A204.1 (cell line): ENCODE data around the gene SPATS1.
A peak's percentile ranks its signal among the peaks of the same experiment; 100 is the strongest.
"Not testable (repeated sequence)": the region's sequence is repeated elsewhere in the genome, so short reads cannot be mapped to it uniquely, and the experiment has no call there.

Source experiments
- FAIRE-seq: peaks from 2 replicates; lab custom pipeline; 2012; peaks lifted over from hg19 to GRCh38; lab: Jason Lieb, UNC

SPATS1 gene

DNA sequence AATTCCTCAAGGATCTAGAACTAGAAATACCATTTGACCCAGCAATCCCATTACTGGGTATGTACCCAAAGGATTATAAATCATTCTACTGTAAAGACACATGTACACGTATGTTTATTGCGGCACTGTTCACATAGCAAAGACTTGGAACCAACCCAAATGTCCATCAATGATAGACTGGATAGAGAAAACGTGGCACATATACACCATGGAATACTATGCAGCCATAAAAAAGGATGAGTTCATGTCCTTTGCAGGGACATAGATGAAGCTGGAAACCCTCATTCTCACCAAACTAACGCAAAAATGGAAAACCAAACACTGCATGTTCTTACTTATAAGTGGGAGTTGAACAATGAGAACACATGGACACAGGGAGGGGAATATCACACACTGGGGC, 4.4 kb downstream of the SPATS1 start:
- not testable (repeated sequence) for FAIRE-seq

- no peak for FAIRE-seq
Measured at GRCh38 chr6:44349904-44350649, 7.6 kb downstream of the SPATS1 start.

DNA sequence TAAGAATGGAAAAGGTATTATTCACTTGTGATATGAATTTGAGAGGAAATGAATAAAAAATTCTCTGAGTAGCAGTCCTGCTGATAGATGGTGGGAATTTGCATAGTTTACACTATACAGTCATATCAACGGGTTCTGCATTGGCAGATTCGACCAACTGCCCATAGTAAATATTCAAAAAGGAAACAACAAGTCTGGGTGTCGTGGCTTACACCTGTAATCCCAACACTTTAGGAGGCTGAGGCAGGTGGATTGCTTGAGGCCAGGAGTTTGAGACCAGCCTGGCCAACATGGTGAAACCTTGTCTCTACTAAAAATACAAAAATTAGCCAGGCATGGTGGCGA, 8.2 kb downstream of the SPATS1 start:
- not testable (repeated sequence) for FAIRE-seq

- no peak for FAIRE-seq
Measured at GRCh38 chr6:44352259-44352658, 9.8 kb downstream of the SPATS1 start.

DNA sequence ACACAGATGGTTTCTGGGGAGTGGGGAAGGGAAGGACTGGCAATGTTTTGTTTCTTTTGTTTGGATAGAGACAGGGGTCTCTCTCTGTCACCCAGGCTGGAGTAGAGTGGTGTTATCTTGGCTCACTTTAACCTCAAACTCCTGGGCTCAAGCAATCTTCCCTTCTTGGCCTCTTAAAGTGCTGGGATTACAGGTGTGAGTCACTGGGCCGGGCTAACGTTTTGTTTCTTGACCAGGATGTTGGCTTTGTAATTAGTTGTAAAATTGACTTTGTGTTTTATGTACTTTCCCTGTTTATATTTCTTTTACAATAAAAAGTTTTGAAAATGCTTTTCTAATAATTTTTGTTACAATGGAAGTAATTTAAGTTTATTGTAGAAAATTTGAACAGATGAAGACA, 10.9 kb downstream of the SPATS1 start:
- FAIRE-seq, result no peak

GRCh38 chr6:44355640-44356039, 13.2 kb downstream of the SPATS1 start:
- no peak for FAIRE-seq

DNA sequence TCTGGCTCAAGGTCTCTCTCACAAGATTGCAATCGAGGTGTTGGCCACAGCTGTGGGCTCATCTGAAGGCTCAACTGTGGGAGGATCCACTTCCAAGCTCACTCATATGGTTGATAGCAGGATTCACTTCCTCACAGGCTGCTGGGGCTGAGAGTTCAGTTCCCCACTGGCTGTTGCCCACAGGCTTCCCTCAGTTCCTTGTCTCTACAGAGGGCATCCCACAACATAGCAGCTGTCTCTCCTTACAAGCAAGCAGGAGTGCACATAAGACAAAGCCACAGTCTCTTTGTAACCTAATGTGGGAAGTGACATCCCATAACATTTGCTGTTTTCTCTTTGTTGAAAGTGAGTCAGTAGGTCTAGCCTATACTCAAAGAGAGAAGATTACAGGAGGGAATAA, 14.0 kb downstream of the SPATS1 start:
- FAIRE-seq, result no peak

- FAIRE-seq, result no peak
Measured at GRCh38 chr6:44359973-44360372, 17.5 kb downstream of the SPATS1 start.

DNA sequence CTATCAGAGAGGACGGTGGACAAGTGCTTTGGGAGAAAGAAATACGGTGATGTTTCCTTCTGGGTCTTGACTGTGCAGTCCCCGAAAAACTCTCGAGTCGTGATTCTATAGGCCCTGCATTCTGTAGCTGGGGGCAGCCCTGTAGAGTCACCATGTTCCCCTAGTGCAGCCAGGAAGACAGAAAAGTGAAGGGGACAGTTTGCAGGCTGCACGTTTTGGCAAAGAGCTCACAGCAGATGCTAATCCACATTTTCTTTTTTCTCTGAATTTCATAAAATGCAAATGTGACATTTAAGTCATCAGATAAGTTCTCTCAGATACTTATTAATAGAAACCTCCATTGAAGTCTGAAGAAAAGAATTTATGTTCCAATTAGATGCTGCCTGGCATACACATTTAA, 19.5 kb downstream of the SPATS1 start:
- no peak for FAIRE-seq

- no peak for FAIRE-seq
Measured at GRCh38 chr6:44363377-44363926, 21.0 kb downstream of the SPATS1 start.

GRCh38 chr6:44366781-44367180, 24.3 kb downstream of the SPATS1 start:
- no peak for FAIRE-seq

DNA sequence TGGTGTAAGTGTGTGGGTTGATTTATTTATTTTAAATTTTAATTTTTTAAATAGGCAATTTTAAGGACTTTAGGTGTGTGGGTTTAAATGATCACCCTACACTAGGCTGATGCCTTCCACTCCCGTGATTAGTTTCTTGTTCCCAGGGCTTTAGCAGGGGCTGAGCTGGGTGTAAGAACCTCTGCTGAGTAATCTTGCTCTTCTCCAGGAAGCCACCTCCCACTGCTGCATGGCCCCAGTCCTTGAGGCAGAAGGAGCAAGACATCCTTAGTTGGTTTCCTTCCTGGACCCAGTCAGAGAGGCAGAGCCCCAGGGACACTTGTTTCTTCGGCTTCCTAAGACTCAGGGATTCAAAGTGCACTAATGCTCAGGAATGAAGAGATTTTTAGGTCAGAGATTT, 25.2 kb downstream of the SPATS1 start:
- FAIRE-seq, result no peak

DNA sequence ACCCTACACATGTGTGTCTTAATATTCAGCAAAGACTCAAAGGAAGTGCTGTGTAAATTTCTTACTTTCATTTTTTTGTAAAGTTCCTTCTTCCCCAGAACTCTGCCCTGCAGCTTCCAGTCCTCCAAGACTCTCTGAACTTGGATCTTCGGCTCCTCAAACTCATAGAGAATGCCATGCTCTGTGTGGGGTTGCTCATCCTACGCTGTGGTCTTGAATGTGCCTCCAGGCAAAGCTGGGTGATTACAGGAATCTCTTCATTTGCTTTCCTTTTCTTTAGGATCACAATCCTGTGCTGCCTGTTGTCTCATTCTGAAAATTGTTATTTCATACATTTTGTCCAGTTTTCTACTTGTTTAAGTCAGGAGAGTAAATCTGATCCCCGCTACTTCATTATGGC, 30.6 kb downstream of the SPATS1 start:
- no peak for FAIRE-seq

DNA sequence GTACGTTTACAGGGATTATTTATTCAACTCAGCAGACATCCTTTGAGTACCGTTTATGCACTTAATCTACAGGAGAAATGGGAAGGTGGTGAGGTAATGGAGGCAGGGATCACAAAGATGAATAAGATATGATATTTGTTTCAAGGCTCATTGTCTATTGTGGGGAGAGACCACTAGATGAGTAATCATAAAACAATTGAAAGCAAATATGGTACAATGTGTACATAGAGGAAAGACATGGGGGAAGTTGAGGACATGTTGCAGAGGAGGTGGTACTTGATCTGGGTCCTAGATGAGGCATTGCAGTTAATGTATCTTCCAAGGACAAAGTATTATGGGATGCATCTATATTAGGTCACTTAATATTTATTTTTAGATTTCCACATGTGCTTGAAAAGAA, 31.3 kb downstream of the SPATS1 start:
- no peak for FAIRE-seq

- no peak for FAIRE-seq
Measured at GRCh38 chr6:44375071-44375470, 32.6 kb downstream of the SPATS1 start.

- no peak for FAIRE-seq
Measured at GRCh38 chr6:44377484-44377883, 35.0 kb downstream of the SPATS1 start.

DNA sequence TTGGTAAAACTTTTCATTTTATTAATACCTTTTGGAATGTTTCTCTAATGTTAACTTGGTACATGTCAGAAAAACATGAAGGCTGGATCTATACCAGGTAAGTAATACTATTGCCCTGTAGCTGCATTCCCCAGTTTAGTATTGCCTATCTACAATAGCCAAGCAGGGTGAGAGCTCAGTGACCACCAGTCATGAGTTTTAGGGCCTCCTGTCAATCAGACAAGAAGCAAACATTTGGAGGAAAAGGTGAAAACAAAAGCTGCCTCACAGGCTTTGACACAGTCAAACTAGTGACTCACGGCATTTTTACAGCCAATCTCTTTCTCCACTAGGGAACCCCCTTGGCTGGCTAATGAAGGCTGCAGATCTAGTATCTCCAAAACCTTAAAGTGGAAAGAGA, 35.5 kb downstream of the SPATS1 start:
- FAIRE-seq, result no peak

- no peak for FAIRE-seq
Measured at GRCh38 chr6:44381739-44382138, 39.3 kb downstream of the SPATS1 start.

GRCh38 chr6:44386364-44386928, 44.0 kb downstream of the SPATS1 start:
- no peak for FAIRE-seq

- no peak for FAIRE-seq
Measured at GRCh38 chr6:44386929-44387345, 44.5 kb downstream of the SPATS1 start.

- peak; percentile 94 for FAIRE-seq
Measured at GRCh38 chr6:44387346-44388134, 45.1 kb downstream of the SPATS1 start, which contains the start of gene CDC5L. CDC5L (plus strand) TSS chr6:44387706; CDS start chr6:44387824, 118 bp downstream.

- no peak for FAIRE-seq
Measured at GRCh38 chr6:44388135-44388487, 45.7 kb downstream of the SPATS1 start.

DNA sequence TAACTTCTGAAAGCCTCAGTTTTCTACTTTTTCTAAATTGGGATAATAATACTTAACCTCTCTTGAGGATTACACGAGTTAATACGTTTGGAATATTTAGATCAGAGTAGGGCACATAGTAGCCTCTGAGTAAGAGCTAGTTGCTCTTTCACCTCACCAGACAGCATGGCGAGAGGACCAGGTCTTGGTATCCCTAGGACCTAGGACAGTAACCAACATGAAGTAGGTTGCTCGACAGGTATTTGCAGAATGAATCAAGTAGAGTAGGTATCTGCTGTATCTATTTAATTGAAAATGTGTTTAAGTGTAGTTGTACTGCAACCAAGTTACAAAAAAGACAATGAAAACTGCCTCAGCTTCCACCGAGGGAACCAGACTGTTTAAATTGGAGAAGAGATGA, 46.4 kb downstream of the SPATS1 start:
- FAIRE-seq, result no peak
